HS-5 (cell line): ENCODE measurements around the gene TSC22D4.
"Not testable (repeated sequence)": the region's sequence is repeated elsewhere in the genome, so short reads cannot be mapped to it uniquely, and the experiment has no call there.

Experiments used
- DNase-seq: peaks from one replicate; pipeline ENCODE4 v3.0.0-alpha.2; 2012; ENCODE audit warnings: low read depth

Gene TSC22D4

DNA sequence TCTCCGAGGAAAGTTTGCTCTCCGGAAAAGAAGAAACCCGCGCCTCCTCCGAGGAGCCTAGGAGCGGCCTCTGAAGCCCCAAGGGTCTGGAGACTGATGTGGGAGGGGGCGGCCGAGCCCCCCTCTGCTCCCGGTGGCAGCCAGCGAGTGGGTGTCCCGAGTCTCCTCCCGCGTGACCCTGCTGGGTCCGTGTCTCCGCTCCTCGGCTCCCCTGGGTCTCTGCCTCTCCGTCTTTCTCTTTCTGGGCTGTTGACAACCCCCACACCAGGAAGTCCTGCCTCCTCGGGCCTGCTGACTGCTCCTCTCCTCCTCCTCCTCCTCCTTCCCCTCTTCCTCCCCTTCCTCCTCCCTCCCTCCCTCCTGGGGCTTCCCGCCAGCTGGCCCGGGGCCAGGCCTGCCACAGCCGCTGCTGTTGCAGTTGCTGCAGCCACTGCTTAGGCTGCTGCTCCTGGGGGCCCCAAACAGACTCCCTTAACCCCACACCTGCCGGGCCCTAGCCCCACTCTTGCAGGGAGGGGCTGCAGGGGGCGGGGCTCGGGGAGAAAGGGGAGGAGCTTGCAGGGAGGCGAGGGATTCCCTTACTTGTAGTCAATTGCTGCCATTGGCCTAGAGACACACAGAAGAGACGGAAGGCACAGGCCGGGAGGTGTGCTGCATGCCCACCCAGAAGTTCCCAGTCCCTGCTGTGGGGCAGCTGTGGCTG lies at the start of gene TSC22D4:
TSS of gene TSC22D4 (minus strand) at position 257 of the 703 bp plus-strand sequence. CDS start 1,176 bp downstream, outside the sequence.
- peak; percentile 46 for DNase-seq

DNA sequence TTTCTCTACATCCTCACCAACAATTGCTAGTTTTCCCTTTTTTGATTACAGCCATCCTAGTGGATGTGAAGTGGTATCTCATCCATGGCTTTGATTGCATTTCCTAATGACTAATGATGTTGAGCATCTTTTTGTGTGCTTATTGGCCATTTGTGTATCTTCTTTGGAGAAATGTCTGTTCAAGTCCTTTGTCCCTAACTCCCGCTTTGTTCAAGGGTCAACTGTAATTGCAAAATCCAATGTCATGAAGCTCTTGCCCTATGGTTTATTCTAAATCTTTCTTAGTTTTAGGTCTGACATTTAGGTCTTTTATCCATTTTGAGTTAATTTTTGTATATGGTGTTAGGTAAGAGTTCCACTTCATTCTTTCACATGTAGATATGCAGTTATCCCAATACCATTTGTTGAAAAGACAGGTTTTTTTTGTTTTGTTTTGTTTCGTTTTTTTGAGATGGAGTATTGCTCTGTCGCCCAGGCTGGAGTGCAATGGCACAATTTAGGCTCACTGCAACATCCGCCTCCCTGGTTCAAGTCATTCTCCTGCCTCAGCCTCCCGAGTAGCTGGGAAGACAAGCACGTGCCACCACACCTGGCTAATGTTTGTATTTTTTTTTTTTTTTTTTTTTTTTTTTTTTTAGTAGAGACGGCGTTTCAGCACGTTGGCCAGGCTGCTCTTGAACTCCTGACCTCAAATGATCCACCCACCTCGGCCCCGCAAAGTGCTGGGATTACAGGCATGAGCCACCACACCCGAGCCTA lies 49.3 kb upstream of the TSC22D4 start:
- not testable (repeated sequence) for DNase-seq

DNA sequence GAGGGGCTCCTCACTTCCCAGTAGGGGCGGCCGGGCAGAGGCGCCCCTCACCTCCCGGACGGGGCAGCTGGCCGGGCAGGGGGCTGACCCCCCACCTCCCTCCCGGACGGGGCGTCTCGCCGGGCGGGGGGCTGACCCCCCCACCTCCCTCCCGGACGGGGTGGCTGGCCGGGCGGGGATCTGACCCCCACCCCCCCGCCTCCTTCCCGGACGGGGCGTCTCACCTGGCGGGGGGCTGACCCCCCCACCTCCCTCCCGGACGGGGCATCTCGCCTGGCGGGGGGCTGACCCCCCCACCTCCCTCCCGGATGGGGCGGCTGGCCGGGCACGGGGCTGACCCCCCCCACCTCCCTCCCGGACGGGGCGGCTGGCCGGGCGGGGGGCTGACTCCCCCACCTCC lies 44.2 kb upstream of the TSC22D4 start:
- DNase-seq: not testable (repeated sequence)

DNA sequence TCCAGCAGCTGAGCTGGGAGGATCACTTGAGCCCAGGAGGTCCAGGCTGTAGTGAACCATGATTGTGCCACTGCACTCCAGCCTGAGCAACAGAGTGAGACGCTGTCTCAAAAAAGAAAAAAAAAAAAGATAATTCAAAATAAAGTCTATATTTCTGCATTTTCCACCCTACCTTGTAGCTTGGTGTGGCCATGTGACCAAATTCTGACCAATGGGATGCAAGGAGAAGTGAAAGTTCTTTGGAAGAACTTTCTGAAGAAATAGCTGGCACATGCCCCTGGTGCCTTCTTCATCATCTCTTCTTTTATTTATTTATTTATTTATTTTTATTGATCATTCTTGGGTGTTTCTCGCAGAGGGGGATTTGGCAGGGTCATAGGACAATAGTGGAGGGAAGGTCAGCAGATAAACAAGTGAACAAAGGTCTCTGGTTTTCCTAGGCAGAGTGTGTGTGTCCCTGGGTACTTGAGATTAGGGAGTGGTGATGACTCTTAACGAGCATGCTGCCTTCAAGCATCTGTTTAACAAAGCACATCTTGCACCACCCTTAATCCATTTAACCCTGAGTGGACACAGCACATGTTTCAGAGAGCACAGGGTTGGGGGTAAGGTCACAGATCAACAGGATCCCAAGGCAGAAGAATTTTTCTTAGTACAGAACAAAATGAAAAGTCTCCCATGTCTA lies 43.0 kb upstream of the TSC22D4 start:
- not testable (repeated sequence) for DNase-seq

DNA sequence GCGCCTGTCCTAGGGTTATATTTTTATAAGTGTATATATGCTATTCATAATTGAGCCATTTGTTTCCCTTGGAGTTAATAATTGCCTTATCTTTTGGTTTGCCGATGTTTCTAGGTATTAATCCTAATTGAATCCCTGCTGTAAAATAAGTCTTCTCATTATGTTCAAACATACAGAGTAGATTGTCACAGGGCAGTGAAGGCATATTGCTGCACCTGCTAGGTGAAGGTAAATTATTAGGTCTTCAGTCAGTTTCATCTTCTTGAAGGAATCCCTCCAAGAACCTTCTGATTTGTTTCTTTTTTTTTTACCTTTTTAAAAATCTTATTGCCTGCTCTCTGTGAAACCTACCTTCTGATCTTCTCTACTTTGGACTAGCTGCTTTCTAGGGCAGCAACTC lies 42.1 kb upstream of the TSC22D4 start:
- DNase-seq: no peak

DNA sequence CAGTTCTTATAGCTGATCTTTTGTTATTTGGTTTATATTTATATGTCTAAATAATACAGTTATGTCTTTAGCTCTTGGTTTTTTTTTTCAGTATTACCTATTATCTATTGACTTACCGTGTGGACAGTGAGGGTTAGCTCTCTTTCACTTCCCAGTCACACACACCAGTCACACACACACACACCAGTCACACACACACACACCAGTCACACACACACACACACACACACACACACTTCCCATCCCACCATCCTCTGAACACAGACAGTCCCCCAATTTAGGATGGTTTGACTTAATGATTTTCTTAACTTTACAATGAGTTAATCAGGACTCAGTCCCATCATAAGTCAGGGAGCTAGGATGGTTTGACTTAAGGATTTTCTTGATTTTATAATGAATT lies 41.1 kb upstream of the TSC22D4 start:
- no peak for DNase-seq

DNA sequence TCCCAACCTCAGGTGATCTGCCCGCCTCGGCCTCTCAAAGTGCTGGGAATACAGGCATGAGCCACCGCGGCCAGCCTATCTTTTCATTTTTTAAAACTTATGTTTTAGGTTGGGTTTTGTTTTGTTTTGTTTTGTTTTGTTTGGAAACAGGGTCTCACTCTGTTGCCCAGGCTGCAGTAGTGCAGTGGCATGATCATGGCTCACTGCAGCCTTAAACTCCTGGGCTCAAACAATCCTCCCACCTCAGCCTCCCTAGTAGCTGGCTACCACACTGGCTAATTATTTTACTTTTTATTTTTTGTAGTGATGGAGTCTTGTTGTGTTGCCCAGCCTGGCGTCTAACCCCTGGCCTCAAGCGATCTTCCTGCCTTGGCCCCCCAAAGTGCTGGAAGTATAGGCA lies 40.6 kb upstream of the TSC22D4 start:
- no peak for DNase-seq

DNA sequence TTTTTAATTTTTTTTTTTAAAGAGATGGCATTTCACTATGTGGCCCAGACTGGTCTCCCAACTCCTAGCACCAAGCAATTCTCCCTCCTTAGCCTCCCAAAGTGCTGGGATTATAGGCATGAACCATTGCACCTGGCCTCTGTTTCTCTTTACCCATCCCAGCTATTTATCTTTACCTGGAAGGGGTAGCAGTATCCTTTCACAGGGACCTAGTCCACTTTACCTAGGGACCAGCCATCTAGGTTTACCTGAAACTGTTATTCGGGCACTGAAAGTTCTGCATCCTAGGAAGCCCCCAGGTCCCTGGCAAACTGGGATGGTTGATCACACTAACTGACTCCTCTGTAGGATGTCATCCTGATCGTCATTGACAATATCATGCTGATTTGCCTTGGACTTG lies 38.3 kb upstream of the TSC22D4 start:
- no peak for DNase-seq

DNA sequence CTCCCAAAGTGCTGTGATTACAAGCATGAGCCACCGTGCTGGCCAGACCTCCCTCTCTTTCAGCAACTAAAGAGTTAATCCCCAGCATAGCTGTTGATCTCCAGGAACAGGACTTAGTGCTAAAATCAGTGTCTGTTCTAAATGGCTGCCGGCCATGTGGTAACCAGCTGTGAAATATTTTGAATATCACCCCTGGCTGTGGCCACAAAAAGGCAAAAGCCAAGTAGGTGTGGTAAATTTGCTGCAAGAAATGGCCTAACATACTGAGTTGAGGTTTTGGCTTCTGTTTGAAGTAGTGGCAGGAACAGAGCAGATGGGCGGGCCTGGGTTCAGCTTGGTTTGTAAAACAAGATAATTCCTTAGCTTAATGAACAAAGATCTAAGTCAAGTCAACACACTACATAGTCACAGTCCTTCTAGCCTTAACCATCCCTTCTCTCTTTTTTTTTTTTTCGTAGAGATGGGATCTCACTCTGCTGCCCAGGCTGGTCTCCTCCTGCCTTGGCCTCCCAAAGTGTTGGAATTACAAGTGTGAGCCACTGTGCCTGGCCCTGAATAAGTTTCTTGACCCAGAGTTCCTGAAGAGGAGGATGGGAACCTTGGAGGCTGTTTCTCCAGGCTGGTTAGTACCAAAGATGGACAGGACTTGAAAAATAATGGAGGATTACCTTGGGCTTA lies 37.3 kb upstream of the TSC22D4 start:
- peak; percentile 76 for DNase-seq

DNA sequence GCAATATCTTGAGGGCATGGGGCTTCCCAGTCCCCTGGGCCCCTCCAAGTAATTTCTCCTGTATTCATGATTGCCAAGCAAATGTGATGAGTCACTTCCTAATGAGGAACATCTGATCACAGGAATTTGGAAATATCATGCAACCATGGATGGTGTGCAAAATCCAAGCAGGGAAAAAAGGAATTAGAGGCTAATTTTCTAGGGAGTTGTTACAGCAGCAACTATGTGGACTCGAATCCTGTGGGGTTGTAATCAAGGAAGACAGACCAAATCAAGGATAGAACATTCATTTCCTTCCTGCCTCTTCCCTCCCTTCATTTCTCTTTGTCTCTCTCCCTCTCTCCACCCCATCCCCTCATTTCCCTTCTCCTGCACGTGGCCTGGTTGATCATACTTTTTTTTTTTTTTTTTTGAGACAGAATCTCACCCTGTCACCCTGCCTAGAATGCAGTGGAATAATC lies 36.1 kb upstream of the TSC22D4 start:
- peak; percentile 72 for DNase-seq

DNA sequence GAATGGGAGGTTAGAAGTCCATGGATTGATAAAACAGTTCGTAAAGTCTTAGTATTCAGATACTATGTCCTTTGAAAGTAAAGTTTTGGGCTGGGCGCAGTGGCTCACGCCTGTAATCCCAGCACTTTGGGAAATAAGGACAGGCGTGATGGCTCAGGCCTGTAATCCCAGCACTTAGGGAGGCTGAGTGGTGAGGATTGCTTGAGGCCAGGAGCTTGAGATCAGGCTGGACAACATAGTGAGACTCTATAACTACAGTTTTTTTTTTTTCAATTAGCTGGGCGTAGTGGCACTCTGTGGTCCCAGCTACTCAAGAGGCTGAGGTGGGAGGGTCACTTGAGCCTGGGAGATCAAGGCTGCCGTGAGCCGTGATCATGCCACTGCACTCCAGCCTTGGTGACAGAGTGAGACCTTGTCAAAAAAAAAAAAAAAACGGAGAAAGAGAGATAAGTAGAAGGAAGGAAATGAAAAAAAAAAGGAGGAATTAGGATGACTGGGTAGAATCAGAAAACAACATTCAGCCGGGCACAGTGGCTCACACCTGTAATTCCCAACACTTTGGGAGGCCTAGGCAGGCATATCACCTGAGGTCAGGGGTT lies 34.3 kb upstream of the TSC22D4 start:
- no peak for DNase-seq

DNA sequence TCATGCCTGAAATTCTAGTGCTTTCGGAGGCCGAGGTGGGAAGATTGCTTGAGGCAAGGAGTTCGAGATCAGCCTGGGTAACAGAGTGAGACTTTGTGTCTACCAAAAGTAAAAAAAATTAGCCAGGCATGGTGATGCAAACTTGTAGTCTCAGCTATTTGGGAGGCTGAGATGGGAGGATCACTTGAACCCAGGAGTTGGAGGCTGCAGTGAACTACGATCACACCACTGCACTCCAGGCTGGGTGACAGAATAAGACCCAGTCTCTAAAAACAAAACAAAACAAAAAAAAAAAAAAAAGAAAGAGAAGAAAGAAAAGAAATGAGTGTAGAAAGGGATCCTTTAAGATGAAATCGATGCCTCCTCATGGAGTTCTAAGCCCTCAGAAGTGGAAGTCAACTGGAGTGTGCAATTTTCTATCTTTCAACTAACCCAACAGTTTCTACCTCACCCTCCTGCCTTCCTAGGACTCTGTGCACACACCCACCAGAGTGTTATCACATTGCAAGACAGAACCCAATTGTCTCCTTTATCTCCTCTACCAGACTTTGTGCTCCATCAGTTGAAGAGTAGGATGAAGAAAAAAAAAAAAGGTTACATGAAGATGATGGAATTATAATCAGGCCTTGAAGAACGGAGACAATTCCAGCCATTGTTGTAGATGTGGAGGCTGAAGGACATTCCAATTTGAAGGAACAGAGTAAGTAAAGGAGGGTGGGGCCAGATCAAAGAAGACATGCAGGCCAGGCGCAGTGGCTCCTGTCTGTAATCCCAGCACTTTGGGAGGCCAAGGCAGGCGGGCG lies 31.6 kb upstream of the TSC22D4 start:
- no peak for DNase-seq

DNA sequence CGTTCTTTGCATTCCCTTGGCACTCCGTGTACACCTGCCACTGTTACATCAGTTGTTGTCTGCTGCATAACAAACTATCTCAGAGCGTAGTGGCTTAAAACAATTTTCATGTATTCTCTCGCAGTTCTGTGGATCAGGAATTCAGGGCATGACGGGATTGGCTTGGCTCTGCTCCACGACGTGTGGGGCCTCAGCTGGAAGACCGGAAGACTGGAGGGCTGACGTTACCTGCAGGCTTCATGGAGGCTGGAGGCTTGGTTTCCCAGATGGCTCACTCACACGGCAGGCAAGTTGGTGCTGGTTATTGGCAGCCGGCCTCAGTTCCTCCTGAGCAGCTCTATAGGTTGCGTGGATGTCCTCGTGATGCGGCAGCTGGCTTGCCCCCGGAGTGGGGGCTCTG lies 30.2 kb upstream of the TSC22D4 start:
- DNase-seq: no peak

DNA sequence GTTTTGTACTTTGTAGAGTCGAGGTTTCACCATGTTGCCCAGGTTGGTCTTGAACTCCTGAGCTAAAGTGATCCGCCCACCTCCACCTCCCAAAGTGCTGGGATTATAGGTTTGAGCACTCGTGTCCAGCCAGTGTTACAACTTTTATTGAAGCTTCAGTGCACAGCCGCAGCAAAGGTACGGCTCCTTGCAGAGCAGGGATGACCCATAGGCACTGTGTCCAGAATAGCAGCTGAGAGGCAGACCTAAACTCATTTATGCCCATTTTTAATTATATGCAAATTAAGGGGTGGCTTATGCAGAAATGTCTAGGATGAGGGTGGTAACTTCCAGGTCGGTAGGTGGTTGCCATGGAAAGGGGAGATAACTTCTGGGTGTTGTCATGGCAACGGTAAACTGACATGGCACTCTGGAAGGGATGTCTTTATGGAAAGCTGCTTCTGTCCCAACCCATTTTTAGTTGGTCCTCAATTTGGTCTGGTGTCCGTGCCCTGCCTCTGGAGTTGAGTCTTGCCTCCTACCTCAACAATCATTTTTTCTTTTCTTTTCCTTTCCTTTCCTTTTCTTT lies 27.4 kb upstream of the TSC22D4 start:
- DNase-seq: no peak

DNA sequence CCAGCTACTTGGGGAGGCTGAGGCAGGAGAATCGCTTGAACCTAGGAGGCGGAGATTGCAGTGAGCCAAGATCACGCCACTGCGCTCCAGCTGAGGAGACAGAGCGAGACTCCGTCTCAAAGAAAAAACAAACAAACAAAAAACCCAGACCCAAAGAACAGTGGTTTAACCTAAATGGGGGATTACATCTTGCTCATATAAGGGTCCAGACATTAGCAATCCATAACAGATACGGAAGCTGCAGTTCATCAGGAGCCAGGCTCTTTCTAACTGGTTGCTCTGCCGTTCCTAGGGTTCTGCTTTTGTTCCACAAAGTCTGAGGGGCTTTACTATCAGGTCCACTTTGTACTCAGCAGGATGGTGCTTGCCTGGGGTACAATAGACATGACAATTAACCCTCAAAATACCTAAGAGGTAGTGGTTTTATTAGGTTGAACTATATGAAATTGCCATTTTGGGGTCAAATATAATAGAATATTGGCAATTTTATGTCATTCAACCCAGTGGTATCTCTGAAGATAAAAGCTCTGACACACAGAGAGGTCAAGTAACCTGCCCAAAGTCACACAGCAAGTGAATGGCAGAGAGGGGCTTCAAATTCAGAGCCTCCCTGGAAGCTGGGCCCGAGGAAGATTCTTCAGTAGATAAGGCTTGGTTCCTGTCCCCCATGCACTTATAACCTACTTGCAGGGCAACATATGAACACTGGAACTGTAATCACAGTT lies 26.0 kb upstream of the TSC22D4 start:
- no peak for DNase-seq

DNA sequence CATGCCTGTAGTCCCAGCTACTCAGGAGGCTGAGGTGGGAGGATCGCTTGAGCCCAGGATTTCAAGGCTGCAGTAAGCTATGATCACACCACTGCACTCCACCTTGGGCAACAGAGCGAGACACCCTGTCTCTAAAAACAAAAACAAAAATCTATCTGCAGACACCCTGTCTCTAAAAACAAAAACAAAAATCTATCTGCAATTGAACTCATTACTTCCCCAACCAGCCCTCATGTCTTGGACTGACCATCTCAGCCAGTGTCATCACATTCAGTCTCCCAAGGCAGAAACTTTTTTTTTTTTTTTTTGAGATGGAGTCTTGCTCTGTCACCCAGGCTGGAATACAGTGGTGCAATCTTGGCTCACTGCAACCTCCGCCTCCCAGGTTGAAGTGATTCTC lies 25.0 kb upstream of the TSC22D4 start:
- DNase-seq: not testable (repeated sequence)

DNA sequence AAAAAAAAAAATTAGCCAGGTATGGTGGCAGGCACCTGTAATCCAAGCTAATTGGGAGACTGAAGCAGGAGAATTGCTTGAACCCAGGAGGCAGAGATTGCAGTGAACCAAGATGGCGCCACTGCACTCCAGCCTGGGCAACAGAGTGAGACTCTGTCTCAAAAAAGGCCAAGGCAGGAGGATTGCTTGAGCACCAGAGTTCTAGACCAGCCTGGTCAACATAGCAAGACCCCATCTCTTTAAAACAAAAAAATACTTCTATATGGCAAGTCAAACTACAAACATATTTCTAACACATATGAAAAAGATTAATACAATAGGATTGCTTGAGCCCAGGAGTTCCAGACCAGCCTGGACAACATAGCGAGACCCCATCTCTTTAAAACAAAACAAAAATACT lies 21.7 kb upstream of the TSC22D4 start:
- not testable (repeated sequence) for DNase-seq

DNA sequence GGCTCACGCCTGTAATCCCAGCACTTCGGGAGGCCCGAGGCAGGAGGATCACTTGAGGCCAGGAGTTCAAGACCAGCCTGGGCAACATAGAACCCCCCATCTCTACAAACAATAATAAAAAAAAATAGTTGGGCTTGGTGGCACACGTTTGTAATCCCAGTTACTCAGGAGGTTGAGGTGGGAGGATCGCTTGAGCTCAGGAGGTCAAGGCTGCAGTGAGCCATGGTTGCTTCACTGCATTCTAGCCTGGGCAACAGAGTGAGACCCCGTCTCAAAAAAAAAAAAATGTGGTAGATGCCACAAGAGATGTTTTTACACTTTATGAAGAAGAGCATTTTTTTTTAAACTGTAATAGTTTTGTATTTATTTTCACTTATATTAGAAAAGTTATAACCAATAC lies 17.5 kb upstream of the TSC22D4 start:
- no peak for DNase-seq

DNA sequence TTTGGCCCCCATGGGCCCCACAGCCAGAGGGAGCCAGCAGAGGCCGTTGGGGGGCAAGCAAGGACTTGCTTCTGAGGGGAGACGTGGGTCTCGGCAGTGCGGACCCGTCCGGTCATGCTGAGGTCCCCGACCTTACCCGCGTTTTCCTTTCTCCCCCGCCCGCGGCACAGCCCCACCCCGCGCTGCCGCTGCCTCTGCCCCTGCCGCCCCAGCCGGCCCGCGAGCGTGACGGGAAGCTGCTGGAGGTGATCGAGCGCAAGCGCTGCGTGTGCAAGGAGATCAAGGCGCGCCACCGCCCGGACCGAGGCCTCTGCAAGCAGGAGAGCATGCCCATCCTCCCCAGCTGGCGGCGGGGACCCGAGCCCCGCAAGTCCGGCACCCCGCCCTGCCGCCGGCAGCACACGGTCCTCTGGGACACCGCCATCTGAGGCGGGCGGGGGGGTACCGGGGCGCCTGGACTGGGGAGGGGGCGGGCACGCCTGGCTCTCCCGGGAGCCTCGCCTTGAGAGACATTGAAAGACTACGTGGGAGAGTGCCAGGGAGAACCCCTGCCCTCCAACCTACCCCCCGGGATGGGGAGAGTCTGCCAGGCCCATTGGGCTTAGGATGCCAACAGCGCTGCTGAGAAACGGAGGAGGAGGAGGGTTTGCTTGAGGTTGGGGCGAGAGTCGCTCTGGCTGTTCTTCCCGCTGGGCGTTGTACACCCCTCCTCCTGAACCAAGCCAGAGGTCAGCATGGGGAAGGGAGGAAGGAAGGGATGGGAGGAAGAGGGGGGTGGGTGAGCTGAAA lies 14.7 kb upstream of the TSC22D4 start:
- DNase-seq: no peak
